Stimulated activated CD4-positive, alpha-beta T cell treated with anti-CD3 and anti-CD28 coated beads, Interleukin-12 subunit alpha, Interleukin-12 subunit beta, amount 100 ng/mL, for 48 hours (primary cell): ENCODE measurements around the gene AUTS2.

Experiments
- DNase-seq, 3 donors: peaks; one replicate each; pipeline ENCODE4 v3.0.0-alpha.2; 2020; ENCODE audit warnings: low read depth in 2 of 3, low spot score in 1 of 3

AUTS2 gene

DNA sequence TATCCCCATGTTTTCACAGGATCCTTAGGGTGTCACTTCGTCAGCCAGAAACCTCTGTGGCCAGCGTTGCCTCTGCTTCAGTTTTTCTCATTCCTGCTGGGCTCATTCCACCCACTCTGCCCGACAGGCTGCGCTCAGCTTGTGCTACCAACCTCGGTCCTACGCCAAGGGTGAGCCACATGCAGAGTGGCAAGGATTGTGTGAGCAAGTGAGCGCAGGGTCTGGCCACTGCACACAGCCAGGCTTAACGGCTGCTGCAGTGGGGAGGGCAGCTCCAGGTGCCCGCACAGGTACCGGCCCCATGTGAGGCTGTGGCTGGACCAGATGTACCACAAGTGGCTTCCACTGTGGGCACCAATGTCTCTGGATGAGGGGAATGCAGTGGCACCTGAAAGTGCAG, 329.2 kb downstream of the AUTS2 start:
- DNase-seq = no peak

DNA sequence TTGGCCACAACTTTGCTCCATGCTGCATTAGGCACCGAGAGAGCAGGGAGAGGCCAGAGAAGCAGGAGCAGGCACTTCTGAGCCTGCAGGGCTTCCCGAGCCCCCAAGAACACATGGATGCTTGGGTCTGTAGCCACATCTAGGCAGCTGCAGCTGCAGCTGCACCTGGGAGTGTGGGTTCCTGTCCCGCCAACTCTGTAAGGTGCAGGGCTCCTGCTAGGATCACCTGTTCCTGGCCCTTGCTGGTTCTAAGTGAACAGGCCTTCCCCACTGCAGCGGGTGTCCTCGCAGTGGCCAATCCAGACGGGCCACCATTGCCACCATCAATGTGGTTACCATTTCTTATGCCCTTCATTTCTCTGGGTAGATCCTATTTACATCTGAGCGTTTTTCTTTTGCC, 330.3 kb downstream of the AUTS2 start:
- no peak for DNase-seq

DNA sequence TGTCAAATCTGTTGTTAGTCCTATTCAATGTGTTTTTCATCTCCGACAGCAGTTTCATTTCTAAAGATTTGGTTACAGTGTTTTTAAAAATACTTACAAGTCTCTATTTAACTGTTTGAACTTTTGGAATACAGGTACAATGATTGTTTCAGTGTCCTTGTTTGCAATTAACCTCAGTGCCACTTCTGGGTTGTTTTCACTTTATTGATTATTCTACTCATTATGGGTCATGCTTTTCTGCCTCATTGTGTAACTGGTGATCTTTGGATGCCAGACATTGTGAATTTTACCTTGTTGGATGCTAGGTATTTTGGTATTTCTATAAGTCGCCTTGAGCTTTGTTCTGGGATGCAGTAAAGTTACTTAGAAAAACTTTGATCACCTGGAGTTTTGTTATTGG, 331.3 kb downstream of the AUTS2 start:
- DNase-seq = no peak

DNA sequence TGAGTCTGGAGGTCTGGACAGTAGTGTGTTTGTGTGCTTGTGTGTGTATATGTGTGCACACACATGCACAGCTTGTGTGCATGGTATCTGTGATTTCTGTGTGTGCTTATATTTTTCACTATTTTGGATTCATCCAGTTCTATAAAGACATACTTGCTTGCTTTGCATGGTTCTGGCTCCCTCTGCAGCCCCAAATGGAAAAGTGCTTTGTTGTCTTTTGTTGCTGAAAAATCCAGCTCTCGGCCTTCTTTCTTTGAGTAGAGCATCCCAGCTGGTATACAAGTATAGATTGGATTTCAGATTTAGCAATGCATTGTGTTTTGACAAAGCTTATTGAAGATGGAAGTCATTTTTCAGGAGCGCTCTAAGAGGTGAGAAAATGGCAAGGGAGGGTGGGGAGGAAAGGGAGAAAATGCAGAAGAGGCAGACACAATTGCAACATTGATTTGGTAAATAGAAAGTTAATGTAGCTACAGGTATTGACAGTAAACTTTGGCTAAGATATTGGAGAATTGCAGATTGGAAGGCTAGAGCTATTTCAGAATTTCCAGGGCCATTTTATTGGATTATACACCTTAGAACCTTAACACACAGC, 333.9 kb downstream of the AUTS2 start:
- no peak for DNase-seq

DNA sequence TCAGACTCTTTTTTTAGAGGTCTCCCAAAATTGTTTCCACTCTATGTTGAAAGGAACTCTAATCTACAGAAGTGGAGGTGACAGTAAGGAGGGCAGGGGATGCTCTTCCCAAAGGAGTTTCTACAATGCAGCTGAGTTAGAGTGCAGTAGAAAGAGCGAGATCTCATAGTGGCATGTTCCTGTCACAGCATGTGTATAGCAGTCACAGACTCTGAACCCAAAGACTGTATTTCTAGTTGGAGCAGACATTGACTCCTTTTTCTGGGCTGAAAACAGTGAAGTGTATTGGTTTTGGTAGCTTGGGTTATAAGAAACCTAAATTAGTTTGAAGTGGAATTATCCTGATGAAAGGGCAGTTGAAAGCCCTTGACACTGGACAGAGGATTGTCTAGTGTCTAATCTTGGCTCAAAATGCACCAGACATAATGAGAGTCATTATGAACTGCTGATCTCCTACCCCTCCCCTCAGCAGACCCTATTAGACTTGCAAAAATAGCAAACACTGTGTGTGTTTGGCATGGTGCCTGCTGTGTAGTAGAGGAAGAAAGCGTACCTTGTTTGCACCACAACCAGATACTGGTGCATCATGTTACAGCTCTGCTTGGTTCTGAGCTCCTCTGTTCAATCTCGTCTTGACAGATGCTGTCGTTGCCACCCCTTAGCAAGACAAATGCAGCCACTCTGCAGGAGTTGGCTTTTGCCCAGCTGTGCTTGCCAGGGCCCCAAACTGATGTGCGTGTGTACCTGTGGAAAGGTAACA, 336.0 kb downstream of the AUTS2 start:
- no peak for DNase-seq

DNA sequence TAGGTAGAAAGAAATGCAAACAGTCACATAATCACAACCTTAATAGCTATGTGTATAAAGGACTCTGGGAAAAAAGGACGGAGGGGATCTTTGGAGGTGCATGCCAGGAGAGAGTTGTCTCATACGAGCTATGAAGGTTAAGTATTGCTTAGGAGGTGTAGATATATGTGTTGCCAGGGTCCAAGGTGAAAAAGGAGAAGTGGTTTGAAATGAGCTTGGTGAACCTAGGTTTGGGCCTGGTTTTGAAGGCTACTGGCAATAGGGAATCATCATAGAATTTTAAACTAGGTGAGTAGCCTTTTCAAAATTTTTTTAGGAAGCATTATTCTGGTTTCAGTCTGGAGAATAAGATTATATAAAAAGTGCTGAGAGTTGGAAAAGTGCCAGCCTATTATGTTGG, 336.8 kb downstream of the AUTS2 start:
- no peak for DNase-seq

DNA sequence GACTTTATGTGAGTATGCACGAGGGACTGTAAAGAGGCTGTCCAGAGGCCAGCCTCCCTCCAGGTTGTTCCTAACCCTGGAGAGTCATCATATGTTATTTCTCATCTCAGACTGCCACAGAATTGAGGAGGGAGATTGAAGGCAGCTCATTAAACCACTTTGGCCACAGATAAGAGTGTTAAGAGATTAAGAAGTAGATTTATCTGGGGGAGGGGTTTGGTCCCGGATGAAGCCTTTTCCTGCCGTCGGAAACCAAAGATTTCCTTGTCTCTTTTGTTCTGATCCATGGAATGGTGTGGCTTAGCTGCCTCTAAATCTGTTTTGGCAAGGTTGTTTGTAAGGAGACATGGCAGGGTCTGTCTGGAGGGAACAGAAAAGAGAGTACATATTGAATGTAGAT, 338.8 kb downstream of the AUTS2 start:
- no peak for DNase-seq

DNA sequence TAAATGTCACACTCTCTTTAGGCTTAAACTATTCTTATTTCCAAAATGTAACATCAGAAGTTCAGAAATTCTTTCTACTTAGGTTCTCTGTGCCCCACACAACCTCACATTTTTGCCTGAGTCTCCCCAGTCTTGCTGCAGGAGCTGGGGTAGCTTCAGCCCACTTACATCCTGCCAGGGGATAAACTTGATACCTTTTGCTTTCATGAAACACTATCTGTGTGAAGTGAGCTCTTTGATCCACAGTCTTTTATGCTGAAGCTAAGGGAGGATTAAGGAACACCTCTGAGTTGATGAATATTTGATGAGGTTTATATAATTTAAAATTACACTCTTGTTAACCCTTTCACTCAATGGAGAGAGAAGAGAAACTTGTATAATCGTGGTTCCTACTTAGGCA, 341.0 kb downstream of the AUTS2 start:
- DNase-seq = no peak

DNA sequence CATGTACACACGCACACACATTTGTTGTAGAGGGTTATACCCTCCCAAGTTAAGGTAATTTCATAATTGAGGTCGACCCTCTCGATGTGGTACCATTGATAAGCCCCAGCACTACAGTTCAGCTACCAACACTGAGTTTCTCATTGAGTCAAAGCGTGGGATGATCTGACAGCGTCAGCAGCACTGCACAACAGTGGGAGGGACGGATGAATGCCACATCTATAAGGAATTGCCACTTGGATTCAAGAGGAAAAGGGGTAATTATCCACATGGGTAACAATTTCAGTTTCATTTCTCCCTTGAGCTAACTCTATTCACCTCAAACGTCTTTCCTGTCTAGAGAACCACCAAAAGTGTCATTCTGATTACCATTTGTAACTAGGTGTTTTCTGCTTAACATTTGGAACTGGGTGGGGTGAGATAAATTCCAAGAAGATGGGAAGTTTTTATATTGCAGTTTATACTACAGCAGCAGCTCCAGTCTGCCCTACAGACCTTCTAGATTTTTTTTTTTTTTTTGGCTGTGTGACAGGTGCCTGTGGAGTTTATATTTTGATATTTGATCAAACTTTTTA, 342.9 kb downstream of the AUTS2 start:
- no peak for DNase-seq

DNA sequence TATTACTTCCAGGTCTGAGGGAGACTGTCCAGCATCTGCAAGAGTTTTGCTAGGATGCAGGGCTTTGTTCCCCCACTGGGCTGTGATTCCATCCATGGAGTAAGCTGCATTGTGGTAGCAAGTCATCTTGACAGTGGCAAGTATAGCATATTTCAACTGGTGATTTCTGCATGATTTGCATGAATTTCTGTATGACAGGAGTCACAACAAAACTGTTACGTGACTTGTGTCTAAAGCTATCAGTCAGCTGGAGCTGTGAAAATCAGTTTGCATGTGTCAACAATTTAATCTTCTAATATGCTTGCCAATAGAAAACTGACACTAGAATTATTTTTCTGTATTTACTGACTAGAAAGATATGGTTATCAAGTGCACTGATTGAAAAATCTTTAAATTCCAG, 344.3 kb downstream of the AUTS2 start:
- DNase-seq = no peak

DNA sequence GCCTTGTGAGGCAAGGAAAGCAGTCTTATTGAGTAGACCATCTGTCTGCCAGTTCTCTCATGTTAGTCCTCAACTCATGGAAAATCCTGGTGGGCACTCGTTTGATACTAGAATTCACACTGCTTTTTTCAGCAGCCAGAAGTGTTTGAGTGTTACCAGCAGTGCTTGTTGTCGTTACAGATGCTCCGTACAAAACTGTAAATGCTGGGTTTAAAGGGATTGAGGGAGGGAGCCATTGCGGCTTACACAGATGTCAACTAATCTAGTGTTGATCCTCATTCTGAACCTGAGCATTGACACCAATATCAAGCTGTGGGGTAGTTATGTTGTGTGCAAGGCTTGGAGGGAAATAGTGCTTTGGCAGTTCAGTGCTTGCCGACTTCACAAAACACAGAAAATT, 348.6 kb downstream of the AUTS2 start:
- no peak for DNase-seq

DNA sequence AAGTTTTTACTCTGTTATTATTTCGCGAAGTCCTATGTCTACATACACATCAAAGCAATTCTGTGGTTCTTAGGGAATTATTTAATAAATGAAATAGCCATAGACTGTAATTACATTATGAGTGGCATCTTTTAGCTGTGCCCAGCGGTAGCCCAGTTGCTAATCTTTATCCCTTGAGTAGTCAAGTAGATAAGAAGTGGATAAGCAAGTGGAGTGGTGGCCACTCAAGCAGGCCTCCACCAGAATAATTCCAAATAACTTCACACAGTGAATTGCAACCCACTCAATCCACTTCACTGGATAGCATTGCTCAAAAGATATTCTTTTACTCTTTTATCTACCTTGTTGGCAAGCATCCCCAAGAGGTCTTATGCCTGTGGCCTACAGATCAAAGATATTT, 349.7 kb downstream of the AUTS2 start:
- DNase-seq = no peak

DNA sequence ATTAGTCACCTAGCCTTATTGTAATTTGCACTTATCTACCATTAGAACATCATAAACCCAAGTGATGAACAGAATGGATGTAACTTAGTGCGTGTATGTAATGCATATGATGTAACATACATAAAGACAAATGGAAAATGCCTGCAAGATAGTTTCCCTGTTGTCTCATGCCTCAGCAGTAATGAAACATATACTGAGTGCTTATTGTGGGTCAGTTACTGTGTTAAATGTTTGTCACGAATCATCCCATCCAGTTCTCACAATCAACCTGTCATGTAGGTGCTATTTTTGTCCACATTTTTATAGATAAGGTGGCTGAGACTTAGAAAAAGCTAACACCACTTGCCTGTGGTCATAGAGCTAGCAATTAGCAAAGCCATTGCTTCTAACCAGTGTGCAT, 350.8 kb downstream of the AUTS2 start:
- no peak for DNase-seq

DNA sequence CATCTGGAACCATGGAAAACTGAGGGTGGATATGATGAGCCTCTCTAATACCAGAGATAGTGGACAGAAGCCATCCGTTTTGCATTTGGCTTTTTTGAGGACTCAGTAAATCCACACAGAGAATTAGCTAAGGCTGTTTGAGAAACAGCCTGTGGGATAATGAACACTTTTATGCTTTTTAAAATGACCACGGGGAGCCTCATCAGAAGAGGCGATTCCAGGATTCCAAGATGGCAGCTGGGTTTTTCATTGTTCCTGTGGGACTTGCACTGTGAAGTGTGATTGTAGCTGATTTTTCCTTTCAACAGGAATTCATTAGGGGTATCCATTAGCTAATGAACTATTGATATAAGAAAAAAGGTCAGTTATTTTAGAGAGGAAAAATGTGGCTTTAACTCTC, 353.2 kb downstream of the AUTS2 start:
- DNase-seq = no peak

DNA sequence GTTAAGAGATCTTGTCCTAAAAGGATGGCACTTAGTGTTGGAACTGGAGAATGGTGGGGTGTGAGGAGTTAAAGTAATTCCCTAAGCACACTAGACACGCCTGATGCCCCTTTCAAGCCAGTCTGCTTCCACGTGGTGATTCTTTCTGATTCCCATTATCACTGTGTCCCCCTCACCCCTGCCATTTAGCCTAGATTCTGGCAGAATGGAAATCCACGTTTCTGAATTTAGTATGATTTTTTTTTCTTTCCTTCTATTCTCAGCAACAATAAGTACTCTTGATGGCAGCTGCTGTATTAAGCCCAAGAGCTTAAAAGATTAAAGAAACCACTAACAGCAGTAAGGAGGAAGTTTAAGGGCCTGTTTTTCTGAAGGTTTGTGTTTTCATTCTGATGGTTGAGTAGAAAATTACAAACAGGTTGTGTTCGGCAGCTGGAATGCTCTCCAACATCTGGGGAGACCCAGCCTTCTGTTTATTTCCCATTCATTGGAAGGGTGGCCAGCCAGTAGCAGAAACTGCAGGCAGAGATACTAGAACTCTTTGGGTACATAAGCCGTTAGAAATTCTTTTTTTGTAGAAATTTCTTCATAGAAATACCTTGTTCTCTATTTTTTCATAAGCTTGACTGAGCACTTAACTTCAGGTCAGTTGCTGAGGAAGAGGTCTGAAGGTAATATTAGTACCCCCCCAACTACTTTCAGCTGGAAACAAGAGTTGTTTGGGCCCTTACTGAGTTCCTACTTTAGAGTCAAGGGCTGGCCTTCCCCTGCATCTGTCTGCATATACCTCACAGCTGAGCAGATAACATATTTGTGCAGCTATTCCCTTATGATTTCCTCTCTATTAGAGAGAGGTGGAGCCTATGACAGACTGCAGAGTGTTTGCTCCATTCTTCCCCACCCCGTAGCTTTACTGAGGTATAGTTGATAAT, 355.1 kb downstream of the AUTS2 start:
- DNase-seq = no peak

DNA sequence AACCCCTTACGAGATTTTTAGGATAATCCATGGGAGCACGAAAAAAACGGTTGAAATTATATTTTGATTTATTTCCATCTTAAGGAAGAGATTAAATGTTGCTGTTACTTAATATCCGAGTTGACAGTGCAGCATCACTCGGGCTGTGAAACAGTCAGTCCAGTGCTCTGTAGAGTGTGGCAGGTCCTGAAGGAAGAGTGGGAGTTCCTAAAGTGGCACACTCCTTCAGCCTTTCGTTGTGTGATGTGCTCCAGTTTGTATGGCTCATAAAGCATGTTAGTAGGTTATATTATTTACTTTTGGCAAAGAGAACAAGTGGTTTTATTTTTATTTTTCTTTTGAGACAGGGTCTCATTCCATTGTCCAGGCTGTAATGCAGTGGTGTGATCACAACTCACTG, 358.3 kb downstream of the AUTS2 start:
- DNase-seq = no peak

DNA sequence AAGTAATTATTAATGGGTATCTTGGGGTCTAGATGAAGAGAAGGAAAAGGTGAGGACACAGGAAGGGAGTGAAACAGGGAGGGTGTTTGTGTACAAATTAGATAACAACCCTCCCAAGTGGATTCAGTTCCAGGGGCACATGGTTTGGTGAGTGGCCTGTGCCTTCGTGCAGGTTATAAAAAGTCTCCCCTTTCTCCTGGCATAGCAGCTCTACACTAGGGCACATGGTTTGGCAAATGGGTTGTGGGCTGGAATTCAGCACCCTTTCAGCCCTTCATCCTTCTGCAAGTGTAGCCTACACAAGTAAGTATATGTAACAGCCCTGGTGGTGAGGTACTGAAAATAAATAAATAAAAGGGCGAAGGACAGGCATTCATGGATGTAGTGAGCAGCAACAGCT, 359.4 kb downstream of the AUTS2 start:
- no peak for DNase-seq

DNA sequence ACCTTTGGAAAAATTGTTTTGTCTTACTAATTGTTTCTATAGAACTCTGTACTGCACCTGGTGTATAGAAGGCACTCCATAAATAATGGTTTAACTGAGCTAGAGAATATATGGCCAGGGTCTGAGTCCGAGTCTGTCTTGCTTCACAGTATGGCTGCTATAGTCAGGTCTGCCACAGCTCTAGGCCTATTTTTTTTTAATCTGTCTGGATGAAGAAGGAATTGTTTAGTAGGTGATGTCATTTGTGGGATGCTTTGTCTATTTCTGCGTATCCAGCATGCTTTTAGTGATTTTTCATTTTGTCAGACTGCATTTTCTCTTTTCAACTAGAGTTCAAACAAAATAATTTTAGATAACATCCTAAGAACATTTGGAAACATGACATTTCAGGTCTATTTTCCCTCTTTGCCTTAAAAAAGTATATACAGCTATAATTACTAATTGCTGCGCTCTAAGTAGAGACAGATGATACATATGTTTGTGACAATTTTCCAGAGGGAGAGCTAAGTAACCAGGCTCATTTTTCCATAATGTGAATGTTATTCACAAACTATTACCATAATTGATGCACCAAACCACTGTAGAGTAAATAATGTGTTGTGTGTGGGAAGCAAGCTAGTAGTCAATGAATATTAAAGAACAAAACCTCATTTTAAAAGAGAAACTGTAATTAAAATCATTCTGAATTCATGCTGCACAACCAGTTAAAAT, 361.7 kb downstream of the AUTS2 start:
- DNase-seq = no peak

DNA sequence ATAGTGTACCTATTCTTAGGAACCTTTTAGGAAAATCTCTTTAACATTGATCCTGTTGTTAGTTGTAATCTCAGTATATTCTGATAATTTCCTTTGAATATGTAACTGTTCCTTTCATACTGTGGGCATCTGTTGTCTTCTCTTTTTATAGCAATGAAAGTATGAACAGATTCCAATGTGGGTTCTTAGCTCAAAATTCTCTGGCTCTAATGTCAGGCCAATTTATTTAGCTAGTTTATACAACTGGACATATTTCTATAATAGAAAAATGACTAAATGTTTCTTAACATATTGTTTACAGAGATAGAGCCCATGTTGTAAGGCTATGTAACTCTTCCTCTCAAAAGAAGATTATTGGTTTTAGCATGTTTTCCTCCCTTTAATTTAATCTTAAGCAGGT, 363.2 kb downstream of the AUTS2 start:
- DNase-seq = no peak

DNA sequence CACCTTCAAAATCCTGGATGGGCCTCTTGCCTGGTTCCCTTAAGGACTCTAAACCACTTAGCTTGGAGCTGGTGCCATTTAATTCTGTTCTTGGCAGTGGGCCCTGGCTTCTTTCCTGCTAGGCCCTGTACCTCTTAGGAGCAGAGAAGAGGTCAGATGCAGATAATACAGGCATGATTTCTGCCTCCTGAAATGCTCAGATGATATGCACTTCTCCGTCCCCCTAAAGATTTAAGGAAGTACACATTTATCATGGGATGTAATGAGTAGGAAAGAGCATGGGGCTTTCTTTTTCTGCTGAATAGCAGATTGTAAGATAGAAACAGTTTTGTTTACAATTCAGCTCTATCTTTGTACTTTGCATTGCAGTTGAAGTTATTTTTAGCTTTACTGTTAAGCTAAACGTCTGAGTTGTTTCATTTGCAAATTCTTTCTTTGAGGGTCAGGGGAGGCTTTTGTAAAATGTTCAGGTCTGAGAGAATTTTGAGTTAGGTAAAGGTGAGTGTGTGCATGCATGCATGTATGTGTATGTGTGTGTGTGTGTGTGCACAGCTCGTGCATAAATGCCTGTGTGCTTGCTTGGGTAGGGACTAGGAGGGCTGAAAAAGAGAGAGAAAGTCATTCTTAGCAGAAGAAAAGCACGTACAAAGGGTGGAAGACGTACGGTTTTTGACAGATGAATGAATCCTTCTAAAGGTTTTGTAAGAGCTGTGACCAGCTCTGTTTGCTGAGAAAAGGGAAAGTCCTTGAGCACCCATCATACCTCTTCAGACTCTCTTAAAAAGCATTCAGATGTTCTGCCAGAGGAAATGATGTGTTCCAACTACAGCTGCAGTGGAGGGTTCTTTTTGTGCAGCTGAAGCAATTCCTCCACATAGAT, 364.2 kb downstream of the AUTS2 start:
- no peak for DNase-seq
